ENCODE data around the gene TTC7B.

Gene TTC7B

DNA sequence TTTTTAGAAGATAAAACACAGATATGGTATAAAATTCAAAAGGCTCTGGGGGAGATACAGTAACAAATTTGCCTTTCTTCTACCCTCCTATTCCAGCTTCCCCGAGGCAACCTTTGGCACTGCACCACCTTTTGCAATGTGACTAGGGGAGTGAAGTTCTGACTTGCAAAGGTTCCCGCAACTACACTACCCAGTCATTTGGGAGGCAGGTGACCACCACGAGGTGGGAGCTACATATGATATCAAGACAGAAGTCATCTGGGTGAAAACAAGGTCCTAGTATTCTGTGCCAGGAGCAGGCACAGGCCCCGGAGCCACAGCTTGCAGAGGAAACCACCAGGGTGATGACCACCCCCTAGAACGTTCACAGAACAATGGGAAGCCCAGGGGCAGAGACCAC is 141.5 kb downstream of the TTC7B start:
- DNase-seq (ENCODE audit: low read depth) = no peak

DNA sequence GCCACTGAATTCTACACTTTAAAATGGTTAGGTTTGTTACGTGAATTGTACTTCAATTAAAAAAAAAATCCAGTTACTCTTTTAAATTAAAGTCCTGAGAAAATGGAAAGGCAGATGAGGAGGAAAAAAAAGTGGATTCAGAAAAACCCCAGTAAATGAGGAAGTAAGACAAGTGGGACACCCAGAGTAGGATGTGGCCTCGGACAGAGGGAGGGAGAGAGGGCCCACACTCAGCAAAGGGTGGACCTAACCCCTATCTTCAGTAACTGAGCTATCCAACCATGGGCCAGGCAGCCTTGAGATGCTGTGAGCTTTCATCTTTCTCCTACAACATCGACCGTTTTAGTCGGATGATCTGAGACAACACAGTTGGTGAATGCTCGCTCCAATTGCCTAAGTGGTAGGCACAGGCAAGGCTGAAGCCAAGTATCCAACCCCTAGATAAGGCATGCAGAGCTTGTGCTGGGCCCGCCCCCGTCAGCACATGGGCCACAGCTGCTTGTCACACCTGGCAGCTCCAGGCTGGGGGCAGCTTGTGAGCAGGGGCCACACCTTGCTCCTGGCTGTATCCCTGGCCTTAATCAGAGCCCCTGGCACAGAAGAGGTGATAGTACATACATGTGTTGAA is 142.1 kb downstream of the TTC7B start:
- no peak for DNase-seq (ENCODE audit: low read depth)

DNA sequence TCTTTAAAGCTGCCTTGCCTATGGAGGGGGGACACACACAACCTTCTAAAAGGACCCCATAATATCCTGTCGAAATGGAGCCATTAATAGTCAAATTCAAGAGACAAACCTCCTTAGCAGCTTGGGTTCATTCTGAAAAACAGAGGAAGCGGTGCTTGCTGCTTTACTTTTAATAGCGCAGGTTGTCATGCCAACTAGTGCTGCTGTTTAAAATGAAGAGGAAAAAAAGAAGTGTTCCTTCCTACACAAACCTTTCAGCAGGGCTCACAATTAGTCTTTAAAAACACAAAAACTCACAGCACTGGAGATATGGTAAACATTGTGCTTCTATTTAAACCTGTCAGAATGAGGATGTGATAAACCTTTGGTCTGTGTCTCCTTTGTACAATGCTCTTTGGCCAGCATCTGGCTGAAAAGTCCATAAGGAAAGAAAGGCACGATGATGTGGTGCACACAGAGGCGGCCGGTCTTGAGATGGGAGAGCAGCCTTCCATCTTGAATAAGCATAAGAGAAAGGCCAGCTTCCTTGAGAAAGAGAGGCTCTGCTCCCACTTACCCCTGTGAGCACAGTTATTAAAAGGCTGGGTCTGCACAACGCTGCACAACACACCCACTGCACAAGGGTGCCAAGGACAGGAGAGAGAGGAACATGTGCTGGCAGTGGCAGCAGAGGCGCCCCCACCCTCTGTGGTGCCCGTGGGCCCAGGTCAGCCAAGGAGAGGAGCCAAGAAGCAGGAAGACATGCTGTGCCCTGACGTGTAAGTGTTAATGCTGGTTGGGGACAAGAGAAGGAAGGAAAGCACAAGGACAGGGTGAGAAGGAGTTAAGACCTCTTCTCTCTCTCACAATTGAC is 144.6 kb downstream of the TTC7B start:
- DNase-seq (ENCODE audit: low read depth) = no peak

DNA sequence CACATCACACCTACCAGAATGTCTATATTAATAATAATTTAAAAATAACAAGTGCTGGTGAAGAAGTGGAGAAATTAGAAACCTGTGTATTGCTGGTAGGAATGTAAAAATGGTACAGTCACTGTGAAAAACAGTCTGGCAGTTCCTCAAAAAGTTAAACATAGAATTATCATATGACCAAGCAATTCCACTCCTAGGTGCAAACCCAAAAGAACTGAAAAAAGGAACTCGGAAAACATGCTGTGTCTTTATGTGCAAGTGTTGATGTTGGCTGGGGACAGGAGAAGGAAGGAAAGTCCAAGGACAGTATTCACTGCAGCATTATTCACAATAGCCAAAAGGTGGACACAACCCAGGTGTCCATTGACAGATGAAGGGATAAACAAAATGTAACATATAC is 146.5 kb downstream of the TTC7B start:
- no peak for DNase-seq (ENCODE audit: low read depth)

DNA sequence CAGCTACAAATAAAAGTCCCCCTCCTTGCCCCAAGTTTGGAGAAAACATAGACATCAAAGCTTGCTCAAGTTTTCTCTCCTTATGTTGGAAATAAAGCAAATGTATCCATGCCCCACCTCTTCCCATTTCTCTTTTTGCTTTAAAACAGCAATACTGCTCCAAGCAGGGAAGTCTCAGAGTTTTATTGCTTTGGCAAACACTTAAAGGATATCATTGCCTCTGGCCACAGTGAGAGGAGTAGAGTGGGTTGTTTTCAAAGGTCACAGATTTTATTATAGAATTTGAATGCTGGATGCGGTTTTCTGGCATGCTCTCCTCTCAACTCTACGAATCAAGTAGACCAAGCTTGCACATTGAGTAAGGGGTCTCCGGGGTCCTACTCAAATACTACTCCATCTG is 149.7 kb downstream of the TTC7B start:
- DNase-seq (ENCODE audit: low read depth) = no peak

DNA sequence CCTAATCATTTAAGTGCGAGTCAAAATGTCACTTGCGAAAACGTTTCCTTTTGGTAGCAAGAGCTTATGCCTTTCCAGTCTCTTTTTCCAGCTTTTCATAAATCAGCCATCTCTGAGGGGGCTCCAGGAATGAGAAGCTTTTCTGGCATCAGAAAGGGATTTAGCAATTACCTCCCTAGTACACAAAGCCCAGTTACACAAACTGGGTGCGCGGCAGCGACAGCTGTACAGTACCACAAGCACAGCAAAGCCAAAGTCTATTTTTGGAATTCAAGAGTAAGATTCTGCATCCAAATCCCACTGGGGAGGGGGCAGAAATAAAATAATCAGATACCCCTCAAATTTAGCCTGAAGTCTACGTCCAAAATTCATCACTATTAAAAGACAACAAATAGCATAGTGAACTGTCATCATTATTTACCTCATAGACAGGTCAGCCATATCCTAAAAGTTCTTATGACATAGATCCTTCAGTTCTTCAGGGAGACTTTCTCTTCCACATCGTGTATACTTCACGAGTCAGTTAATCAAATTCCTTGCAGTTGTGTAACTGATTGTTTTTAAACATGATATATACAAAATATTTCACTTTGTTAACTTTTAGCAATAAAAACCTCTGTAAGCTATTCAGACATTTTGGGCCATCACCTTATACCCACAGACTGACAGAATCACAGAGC is 150.8 kb downstream of the TTC7B start:
- DNase-seq (ENCODE audit: low read depth) = no peak

DNA sequence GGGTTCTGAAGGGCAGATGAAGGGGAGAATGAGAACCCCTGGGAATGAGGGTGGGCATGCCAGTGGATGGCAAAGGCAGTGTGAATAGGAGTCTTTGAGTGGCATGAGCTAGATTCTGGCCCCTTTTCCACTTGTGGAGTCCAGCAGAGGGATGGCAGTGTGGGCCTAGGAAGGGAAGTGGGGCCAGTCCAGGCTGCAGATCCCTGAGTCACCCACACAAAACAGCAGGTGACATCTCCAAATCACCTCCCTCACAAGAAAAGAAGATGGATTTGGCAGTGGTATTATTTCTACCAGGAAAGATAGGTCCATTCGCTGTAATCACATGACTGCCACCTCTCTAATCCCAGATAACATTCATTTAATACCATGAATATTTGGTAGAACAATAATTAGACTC is 151.3 kb downstream of the TTC7B start:
- no peak for DNase-seq (ENCODE audit: low read depth)

DNA sequence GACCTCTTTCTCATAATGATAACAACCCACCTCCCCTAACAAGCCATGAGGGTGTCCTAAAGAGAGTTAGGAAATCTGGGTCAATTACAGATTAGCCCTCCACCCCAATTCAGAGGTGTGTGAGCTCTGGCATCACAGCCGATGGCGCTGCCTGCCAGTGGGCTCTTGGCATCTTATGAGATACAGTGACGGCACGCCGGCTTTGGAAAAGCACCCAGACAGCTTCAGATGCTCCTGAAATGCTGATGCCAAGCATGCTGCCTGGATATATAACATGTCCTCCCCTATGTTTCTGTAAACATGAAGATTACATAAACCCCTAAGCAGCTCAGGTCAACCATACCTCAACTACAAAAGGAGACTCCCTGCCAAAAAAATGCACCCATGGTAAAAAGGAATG is 152.6 kb downstream of the TTC7B start:
- no peak for DNase-seq (ENCODE audit: low read depth)

DNA sequence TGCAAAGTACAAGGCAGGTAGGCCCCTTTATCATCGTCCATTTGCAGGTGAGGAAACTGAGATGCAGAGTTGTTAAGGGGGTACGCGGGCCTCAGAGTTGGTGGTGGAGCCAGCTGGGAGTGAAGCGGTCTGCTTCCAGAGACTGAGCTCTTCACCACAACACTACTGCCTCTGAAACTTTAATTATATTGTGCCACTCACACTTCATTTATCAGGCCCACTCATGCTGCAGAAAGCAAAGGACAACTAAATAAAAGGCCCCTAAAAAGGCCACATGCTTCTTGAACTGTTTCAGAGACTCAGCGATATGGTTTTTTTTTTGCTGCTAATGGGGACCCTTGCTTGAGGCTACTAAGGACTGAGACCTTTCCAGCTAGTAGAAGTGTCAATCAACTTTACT is 153.1 kb downstream of the TTC7B start:
- no peak for DNase-seq (ENCODE audit: low read depth)

DNA sequence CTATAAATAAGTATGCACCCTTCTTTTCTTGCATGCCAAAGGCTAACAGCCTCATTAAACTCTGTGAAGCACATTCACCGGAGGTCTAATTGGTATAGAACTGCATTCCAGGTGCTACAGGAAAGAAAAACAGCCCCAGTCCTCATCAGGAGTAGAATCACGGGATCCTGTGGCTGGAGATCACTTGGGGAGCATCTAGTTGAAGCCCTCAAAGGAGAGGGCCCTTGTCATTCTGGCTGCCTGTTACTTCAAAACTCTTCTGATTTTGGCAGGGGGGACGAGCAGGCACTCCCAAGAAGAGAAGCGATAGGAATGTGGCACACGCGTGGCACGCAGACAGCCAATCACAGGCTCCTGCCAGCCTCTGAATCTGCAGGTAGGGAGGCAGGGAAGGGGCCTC is 154.4 kb downstream of the TTC7B start:
- DNase-seq (ENCODE audit: low read depth) = no peak

DNA sequence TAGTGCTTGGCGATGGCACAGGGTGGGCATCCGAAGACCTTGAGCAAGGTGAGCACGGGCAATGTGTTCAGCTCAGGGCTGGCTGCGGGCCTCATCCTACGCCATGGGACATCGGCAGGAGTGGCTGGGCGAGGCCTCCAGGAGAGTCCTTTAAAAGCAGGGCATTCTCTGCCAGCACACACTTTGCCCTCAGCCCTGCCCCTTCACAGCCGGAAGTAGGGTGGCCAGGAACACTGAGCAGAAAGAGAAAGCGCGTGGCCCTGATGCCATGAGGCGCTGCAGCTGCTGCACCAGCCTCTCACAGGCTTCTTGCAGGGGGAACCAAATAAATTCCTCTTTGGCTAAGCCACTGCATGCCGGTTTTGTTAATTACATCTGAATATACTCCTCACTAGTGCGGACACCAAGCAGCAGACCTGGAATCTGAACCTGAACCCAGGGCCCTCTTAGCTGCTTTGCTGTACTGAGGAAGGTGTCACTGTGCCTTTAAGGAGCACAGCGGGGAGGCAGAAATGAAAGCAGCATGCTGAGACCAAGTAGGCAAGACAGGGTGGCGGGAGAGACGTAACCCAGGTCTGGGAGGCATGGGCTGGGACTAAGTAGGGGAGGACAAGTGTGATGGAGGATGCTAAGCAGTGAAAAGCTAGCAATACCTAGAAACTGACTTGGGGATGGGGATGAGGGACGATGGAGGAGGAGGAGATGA is 155.2 kb downstream of the TTC7B start:
- no peak for DNase-seq (ENCODE audit: low read depth)

DNA sequence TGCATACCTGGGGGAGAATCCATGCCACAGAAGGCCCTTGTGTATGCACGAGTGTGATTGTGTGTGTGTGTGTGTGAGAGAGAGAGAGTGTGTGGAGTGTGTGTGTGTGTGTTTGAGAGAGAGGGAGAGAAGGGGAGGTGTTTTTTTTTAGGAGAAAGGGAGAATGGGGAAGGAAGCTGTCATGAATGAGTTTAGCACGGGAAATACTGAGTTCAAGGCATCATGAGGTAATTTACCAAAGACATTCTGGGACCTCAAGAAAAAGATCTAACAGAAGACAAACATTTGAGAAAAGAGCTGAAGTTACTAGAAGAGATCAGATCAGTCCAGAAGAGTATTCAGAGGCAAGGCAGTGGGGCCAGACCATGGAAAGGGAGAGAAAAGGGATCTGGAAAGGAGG is 157.1 kb downstream of the TTC7B start:
- no peak for DNase-seq (ENCODE audit: low read depth)

DNA sequence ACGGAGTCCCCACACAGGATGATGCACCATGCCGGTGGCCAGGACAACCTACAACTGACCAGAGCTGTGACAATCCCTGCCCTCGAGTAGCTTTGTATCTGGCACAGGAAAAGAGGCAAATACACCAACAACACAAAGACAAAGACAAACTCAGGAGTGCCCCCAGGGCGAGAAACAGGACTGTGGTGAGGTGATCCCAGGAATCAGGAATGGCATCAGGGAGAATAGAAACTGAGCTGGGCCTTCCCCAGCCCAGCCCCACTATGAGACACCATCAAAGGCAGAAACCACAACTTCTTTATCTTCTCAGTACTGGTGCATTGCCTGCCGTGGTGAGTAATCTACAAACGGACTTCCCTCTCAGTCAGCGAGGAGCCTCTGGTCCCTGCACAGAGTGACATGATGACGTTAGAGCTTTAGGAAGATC is 157.7 kb downstream of the TTC7B start:
- no peak for DNase-seq (ENCODE audit: low read depth)

DNA sequence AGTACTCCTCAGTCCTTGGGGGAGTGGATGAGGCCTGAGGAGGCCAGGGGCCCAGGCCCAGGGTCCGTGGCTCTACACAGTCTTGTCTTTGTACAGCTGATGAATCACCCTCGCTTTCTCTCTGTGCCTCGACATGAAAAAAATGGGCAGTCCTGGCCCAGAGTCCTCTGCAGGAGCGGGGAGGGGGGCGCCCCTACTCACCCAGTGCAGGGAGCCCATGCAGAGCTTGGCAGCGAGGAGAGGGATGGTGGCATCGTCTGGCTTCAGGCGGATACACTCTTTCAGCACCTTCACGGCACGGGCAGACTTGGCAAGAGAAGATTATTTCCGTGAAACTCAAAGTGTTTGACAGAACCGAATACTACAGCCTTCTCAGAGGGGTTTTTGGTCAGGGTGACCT is 159.3 kb downstream of the TTC7B start:
- DNase-seq (ENCODE audit: low read depth) = no peak

DNA sequence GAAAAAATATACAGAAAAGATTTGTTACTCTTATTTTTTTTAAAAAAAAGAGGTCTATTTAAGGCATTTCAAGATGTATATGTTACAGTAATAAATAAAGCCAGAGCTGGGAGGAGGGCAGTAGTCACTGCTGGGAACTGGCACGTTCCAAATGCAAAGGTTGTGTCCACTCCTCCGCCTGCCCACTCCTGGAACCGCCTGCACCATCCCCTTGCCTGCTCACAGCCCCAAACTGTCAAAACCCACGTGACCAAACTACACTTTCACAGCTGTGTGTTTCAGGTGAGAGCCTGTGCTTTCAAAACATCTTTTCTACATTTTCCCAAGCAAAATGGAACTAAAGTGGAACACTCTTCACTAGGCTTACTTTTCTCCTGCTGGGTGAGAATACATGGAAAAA is 160.4 kb downstream of the TTC7B start:
- DNase-seq (ENCODE audit: low read depth) = no peak

DNA sequence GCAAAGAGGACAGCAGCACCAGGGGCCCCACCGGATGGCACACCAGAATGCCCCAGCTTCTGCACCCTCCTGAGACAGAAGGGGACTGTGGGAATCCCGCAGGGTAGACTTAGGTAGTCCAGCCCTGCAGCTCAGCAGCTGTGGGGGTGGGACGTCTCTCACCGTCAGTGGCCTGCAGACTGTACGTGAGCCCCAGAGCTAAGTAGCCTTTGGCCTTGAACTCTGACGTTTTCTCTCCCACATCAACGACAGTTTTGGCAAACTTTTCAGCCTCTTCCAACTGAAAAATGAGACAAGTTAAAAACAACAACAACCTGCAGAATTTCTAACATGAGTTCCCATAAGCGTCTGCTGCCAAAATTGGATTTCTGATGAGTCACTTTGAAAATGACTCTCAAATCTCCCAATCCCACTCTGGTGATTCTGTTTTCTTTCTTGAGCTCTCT is 161.4 kb downstream of the TTC7B start:
- DNase-seq (ENCODE audit: low read depth) = no peak

DNA sequence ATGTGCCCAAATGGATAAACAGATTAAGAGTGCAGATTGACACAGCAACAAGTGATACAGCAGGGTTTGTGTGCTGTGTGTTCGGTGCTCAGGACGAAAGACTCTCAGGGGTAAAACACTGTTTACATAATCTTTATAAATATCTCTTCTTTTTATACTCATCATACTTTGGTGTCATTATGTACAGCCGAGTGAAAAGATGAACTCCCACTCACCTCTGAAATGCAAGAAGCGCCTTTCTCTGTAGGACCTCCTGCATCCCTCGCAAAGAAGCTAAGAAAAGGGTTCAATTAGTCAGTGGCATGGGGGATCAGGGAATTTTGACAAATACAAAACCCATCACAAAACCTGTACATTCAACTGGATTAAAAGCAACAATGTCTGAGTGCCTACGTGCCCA is 163.6 kb downstream of the TTC7B start:
- no peak for DNase-seq (ENCODE audit: low read depth)

DNA sequence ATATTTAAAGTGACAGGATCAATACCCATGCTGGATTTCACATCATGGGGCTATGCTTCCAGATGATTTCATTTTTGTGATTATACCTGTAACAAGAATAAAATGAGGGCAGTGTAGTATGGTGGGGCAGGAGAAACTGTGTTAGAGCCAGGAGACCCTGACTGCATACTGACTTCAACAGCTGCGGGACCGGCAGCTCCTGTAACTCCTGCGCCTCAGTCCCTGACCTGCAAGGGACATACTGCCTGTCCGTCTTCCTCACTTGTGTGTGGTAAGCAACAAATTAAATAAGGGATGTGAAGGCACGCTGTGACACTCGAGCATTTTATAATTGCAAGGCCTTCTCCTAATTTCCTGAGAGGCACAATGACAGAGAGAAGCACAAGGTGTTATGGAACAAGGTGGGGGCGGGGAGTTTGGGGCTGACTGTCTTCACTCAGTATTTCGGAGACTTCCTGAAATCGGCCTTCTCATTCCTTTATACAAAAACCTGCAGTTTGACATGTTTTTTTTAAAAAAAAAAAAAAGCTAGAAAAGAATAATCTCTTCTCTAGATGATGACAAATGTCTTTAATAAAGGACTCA is 164.2 kb downstream of the TTC7B start:
- no peak for DNase-seq (ENCODE audit: low read depth)

DNA sequence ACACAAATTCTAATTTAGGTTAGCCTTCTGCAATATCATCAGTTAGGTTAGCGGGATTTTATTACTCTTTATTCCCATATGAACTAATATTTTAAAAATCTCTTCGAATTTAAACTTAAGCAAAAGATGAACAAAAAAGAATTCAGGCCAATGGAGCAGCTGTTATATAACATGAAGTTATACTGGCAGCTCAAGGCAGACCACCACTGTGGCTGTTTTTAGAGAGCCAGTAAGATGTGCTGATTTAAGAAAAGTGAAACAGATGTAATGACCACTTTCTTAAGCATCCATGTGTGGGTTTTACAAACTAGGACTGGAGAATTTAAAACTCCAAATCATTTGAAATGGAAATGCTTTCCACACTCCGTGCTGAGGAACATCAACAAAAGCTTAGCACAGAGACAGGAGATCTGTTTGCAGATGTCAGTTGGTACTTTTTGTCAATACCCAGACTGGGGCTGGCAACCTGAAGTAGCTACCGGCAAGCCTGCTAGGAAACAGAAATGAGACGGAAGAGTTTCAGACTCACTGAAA is 164.9 kb downstream of the TTC7B start:
- no peak for DNase-seq (ENCODE audit: low read depth)

DNA sequence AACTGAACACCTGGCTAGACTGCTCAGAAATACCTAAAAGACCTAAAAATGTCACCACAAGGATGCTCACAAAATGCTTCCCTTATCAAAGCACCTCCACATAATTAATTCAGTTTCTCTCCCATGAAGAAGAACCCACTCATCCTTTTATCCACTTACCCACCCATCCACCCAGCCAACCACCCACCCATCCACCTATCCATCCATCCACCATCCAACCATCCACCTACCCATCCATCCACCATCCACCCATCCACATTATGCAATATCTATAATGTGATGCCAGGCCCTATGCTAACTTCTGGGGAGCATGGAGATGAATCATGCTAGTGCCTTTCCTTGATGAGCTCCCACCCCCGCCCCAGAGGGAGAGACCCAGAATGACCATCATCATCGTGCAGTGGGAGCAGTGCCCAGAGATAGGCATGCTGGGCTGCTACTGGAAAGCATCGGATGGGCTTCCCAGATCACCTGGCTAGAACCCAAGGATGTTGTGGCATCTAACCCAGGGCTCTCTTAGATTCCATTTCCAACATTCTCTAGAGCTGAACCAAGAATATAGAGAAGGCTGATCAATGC is 166.6 kb downstream of the TTC7B start:
- no peak for DNase-seq (ENCODE audit: low read depth)

DNA sequence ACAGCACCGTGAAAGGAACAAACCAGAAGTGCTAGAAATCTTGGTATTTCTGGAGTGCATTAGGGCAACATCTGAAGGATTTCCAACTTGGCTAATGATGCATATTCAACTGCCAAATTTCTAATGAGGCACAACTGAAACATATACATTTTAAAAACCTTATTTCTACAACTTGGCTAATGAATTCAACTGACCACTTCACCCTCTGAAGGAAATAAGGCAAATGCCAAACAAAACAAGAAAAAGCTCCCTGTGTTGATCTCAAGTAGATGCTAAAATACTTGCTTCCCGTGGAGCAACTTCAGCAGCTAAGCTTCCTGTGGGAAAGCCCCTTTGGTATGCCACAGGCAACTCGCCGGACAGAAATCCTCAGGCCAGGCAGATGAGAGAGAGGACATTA is 167.1 kb downstream of the TTC7B start:
- DNase-seq (ENCODE audit: low read depth) = no peak

DNA sequence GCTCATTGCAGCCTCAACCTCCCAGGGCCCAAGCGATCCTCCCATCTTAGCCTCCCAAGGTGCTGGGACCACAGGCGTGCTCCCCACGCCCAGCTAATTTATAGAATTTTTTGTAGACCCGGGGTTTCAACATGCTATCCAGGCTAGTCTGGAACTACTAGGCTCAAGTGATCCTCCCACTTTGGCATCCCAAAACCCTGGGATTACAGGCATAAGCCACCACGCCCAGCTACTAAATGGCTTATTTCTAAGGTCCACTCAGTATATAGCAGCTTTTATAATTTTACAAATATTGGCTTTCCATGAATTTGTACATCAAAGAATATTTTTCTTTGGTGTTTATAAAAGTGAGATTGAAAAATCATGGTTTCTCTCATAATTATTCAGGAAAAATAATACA is 167.8 kb downstream of the TTC7B start:
- no peak for DNase-seq (ENCODE audit: low read depth)

All from activated T-cell treated with anti-CD3 and anti-CD28 coated beads for 1 hour (primary cell).